IMR-90 (cell line): Measurements from ENCODE around the gene BTG4.

Experiments used
- CEBPB ChIP-seq: IDR thresholded peaks from 2 replicates; pipeline ENCODE4 v1.6.1; 2012; ENCODE audit warnings: low read depth, low read length, improper control_type of control experiment
- CTCF ChIP-seq: conservative IDR thresholded peaks from 2 replicates; pipeline ENCODE4 v1.5.1; 2012; ENCODE audit warnings: mild to moderate bottlenecking, low read depth, low read length, improper control_type of control experiment
- MXI1 ChIP-seq: IDR thresholded peaks from 2 replicates; pipeline ENCODE4 v1.6.1; 2012; ENCODE audit warnings: low read depth, mild to moderate bottlenecking, low read length, moderate library complexity, borderline replicate concordance
- NFE2L2 ChIP-seq: fragments of 150-350 bp; IDR thresholded peaks from 2 replicates; pipeline ENCODE4 v1.6.1; 2016; ENCODE audit warnings: low read depth, mild to moderate bottlenecking, low read length
- POLR2A ChIP-seq: IDR thresholded peaks from 2 replicates; pipeline ENCODE4 v1.6.1; 2012; ENCODE audit warnings: mild to moderate bottlenecking, low read depth, low read length
- RAD21 ChIP-seq: IDR thresholded peaks from 2 replicates; pipeline ENCODE4 v1.6.1; 2012; ENCODE audit warnings: low read length, improper control_type of control experiment
- RCOR1 ChIP-seq: IDR thresholded peaks from 2 replicates; pipeline ENCODE4 v1.6.1; 2012; ENCODE audit warnings: mild to moderate bottlenecking, low read length, improper control_type of control experiment; ENCODE audit not compliant: insufficient replicate concordance
- SMC3 ChIP-seq: fragments of 150-350 bp; IDR thresholded peaks from 2 replicates; pipeline ENCODE4 v1.6.1; 2016; ENCODE audit warnings: low read depth, mild to moderate bottlenecking, antibody characterized with exemption, low read length, moderate library complexity
- USF2 ChIP-seq: fragments of 150-350 bp; IDR thresholded peaks from 2 replicates; pipeline ENCODE4 v1.6.1; 2017; ENCODE audit warnings: mild to moderate bottlenecking, antibody characterized with exemption, low read length, low read depth

GRCh38 chr11:111549869-111550203 is 37.6 kb upstream of the BTG4 start:
- TF ChIP-seq MXI1 (no peak), CTCF (no peak), POLR2A (no peak), USF2 (no peak), SMC3 (no peak), NFE2L2 (no peak), RAD21 (no peak), CEBPB (no peak), RCOR1 (no peak)
